H9 (cell line): Measurements from ENCODE around the gene DLEC1. TPM values are rescaled to one million over a fixed set of nuclear protein-coding genes. Genes with fewer than 3 reads are reported as not detected.

Experiments
- DNase-seq: peaks from one replicate; pipeline ENCODE4 v3.0.0-alpha.2; 2017
- H2AFZ ChIP-seq: one replicate; pipeline ENCODE4 v1.6.1; 2013; ENCODE audit warnings: mild to moderate bottlenecking, low read length, control low read depth, moderate library complexity
- H2AK5ac ChIP-seq: 2 replicates; pipeline ENCODE4 v1.6.1; 2013; ENCODE audit warnings: low read length, control low read depth, mixed read lengths; ENCODE audit not compliant: insufficient read length
- H2BK120ac ChIP-seq: one replicate; pipeline ENCODE4 v1.6.1; 2013; ENCODE audit warnings: low read depth, mild to moderate bottlenecking, low read length, control low read depth, inconsistent platforms; ENCODE audit not compliant: poor library complexity, severe bottlenecking
- H2BK12ac ChIP-seq: 2 replicates; pipeline ENCODE4 v1.6.1; 2013; ENCODE audit warnings: low read length, control low read depth, mixed read lengths, low read depth; ENCODE audit not compliant: insufficient read length
- H2BK15ac ChIP-seq: 2 replicates; pipeline ENCODE4 v1.6.1; 2013; ENCODE audit warnings: low read depth, low read length, control low read depth
- H2BK20ac ChIP-seq: one replicate; pipeline ENCODE4 v1.6.1; 2013; ENCODE audit warnings: low read depth, mild to moderate bottlenecking, low read length, control low read depth, inconsistent platforms; ENCODE audit not compliant: poor library complexity, severe bottlenecking
- H2BK5ac ChIP-seq: 2 replicates; pipeline ENCODE4 v1.6.1; 2013; ENCODE audit warnings: low read length, control low read depth, mixed read lengths; ENCODE audit not compliant: insufficient read length
- H3K14ac ChIP-seq: 2 replicates; pipeline ENCODE4 v1.6.1; 2013; ENCODE audit warnings: low read length, control low read depth; ENCODE audit not compliant: insufficient read depth
- H3K18ac ChIP-seq: 2 replicates; pipeline ENCODE4 v1.6.1; 2013; ENCODE audit warnings: low read depth, mild to moderate bottlenecking, mixed read lengths, low read length, control low read depth; ENCODE audit not compliant: insufficient read length
- H3K23ac ChIP-seq: 2 replicates; pipeline ENCODE4 v1.6.1; 2013; ENCODE audit warnings: low read length, control low read depth, mixed read lengths, low read depth; ENCODE audit not compliant: insufficient read length
- H3K23me2 ChIP-seq: 2 replicates; pipeline ENCODE4 v1.6.1; 2013; ENCODE audit warnings: low read depth, mild to moderate bottlenecking, mixed read lengths, low read length, control low read depth; ENCODE audit not compliant: insufficient read length, poor library complexity, severe bottlenecking
- H3K27ac ChIP-seq: 2 replicates; pipeline ENCODE4 v1.5.1; 2013; ENCODE audit warnings: low read length, control low read depth, mixed read lengths, low read depth; ENCODE audit not compliant: insufficient read length
- H3K27me3 ChIP-seq: 2 replicates; pipeline ENCODE4 v1.6.1; 2013; ENCODE audit warnings: low read length, control low read depth, inconsistent platforms; ENCODE audit not compliant: insufficient read depth
- H3K4ac ChIP-seq: 2 replicates; pipeline ENCODE4 v1.6.1; 2013; ENCODE audit warnings: low read depth, mild to moderate bottlenecking, control low read depth, inconsistent platforms, low read length, moderate library complexity
- H3K4me1 ChIP-seq: 2 replicates; pipeline ENCODE4 v1.6.1; 2013; ENCODE audit warnings: low read length, control low read depth, inconsistent platforms; ENCODE audit not compliant: insufficient read depth
- H3K4me2 ChIP-seq: 2 replicates; pipeline ENCODE4 v1.6.1; 2013; ENCODE audit warnings: low read length, control low read depth, mixed read lengths; ENCODE audit not compliant: insufficient read length, insufficient read depth
- H3K56ac ChIP-seq: 2 replicates; pipeline ENCODE4 v1.6.1; 2013; ENCODE audit warnings: low read depth, mild to moderate bottlenecking, mixed read lengths, low read length, control low read depth; ENCODE audit not compliant: insufficient read length
- H3K79me1 ChIP-seq: 2 replicates; pipeline ENCODE4 v1.6.1; 2013; ENCODE audit warnings: low read depth, mild to moderate bottlenecking, moderate library complexity, low read length, control low read depth, inconsistent platforms; ENCODE audit not compliant: insufficient read depth, poor library complexity, severe bottlenecking
- H3K79me2 ChIP-seq: 2 replicates; pipeline ENCODE4 v1.6.1; 2013; ENCODE audit warnings: low read length, control low read depth, inconsistent platforms; ENCODE audit not compliant: insufficient read depth
- H3K9ac ChIP-seq: 2 replicates; pipeline ENCODE4 v1.6.1; 2013; ENCODE audit warnings: low read length, control low read depth, mixed read lengths; ENCODE audit not compliant: insufficient read length; ENCODE audit errors: extremely low read depth
- H3K9me3 ChIP-seq: one replicate; pipeline ENCODE4 v1.6.1; 2013; ENCODE audit warnings: low read depth, low read length, inconsistent platforms; ENCODE audit not compliant: control insufficient read depth
- H3T11ph ChIP-seq: one replicate; pipeline ENCODE4 v1.6.1; 2013; ENCODE audit warnings: mild to moderate bottlenecking, low read length, control low read depth, inconsistent platforms
- H4K20me1 ChIP-seq: one replicate; pipeline ENCODE4 v1.6.1; 2013; ENCODE audit not compliant: control insufficient read depth, insufficient read length, insufficient read depth
- H4K5ac ChIP-seq: 2 replicates; pipeline ENCODE4 v1.6.1; 2013; ENCODE audit warnings: low read depth, mild to moderate bottlenecking, mixed read lengths, low read length, control low read depth; ENCODE audit not compliant: insufficient read length
- H4K8ac ChIP-seq: replicated peaks from 2 replicates; pipeline ENCODE4 v1.6.1; 2013; ENCODE audit warnings: low read length, control low read depth, mixed read lengths, low read depth; ENCODE audit not compliant: insufficient read length
- H4K91ac ChIP-seq: 2 replicates; pipeline ENCODE4 v1.6.1; 2013; ENCODE audit warnings: low read depth, mild to moderate bottlenecking, moderate library complexity, mixed read lengths, low read length, control low read depth; ENCODE audit not compliant: insufficient read length
- H3K27ac Mint-ChIP-seq, 3 experiments: 2 replicates in 2 of 3; 3 replicates in 1 of 3; pipeline ENCODE4 v1.8.0; 2020 to 2021; ENCODE audit warnings: mixed read lengths in 3 of 3, mild to moderate bottlenecking in 1 of 3, moderate library complexity in 1 of 3
- H3K27me3 Mint-ChIP-seq: 2 replicates; pipeline ENCODE4 v1.8.0; 2021; ENCODE audit warnings: low read depth, mild to moderate bottlenecking, moderate library complexity, mixed read lengths
- H3K36me3 Mint-ChIP-seq, 3 experiments: 2 replicates in 2 of 3; 3 replicates in 1 of 3; pipeline ENCODE4 v1.8.0; 2020 to 2021; ENCODE audit warnings: low read depth in 3 of 3, mixed read lengths in 3 of 3; ENCODE audit not compliant: insufficient read depth in 1 of 3
- H3K4me1 Mint-ChIP-seq, 2 experiments: 2 replicates each; pipeline ENCODE4 v1.8.0; 2020; ENCODE audit warnings: mixed read lengths in 2 of 2
- H3K4me3 Mint-ChIP-seq, 2 experiments: 2 replicates in 1 of 2; 3 replicates in 1 of 2; pipeline ENCODE4 v1.8.0; 2020 to 2021; ENCODE audit warnings: mild to moderate bottlenecking in 2 of 2, mixed read lengths in 2 of 2, moderate library complexity in 1 of 2
- H3K9me3 Mint-ChIP-seq, 2 experiments: 2 replicates in 1 of 2; 3 replicates in 1 of 2; pipeline ENCODE4 v1.8.0; 2020; ENCODE audit warnings: mild to moderate bottlenecking in 2 of 2, mixed read lengths in 2 of 2, moderate library complexity in 1 of 2
- WGBS: extraction: QIAGEN DNeasy Blood & Tissue Kit; methylation state at CpG from one replicate; pipeline ENCODE4 v1.1.7; 2013; ENCODE audit warnings: missing lambda C conversion rate, low lambda C conversion rate, mixed read lengths; ENCODE audit not compliant: insufficient read length; ENCODE audit errors: extremely low coverage; 5-methylcytosine and 5-hydroxymethylcytosine counted together
- total RNA-seq: library from RNA; stranded (reverse); gene quantifications from 2 replicates; pipeline ENCODE4 v1.2.1, GENCODE V29; 2021
- TF ChIP-seq, protein P1 (sequence below): fragments of 200-600 bp; sonication (generic); conservative IDR thresholded peaks from 3 replicates; pipeline ENCODE4 v1.8.0; 2021; ENCODE audit warnings: antibody characterized with exemption, mild to moderate bottlenecking

DLEC1 gene
- total RNA-seq, 1 experiment from 2014 or later, result 2.1 TPM

DNA sequence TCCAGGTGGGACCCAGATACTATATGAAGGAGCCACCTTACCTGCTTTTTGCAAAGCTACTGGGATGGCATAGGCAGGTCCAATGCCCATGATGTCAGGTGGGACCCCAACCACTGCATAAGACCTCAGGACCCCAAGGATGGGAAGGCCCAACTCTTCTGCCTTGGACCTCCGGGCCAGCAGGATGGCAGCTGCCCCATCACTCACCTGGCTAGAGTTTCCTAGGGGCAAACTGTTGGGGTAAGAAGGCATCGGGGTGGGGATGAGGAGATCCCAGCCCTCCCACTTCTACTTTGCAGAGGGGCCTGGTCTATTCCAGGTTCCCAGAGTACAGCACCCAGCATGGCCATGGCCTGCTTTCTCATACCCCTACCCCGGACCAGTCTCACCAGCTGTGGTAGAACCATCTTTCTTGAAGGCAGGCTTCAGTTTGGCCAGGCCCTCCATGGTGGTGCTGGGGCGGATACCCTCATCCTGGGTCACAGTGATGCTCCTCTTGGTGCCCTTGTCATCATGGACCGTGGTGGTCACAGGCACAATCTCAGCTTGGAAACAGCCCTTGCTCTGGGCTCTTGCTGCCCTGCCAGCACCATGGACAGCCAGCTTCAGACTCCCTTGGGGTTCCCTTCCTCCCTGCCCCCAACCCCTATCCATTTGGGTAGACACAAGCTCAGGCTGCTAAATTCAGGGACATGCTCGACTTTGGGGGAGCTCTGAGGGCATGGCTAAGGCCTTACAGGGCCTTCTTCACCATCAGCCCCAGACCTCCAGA is 87.3 kb downstream of the DLEC1 start:
- Histone ChIP-seq H3K4me2 (no peak overlapping the region), H3K4me1 (no peaks in the 10 kb centered on the region), H4K8ac (no peak overlapping the region), H2AFZ (no peak overlapping the region), H3K23me2 (no peaks in the 10 kb centered on the region), H3K79me1 (no peaks in the 10 kb centered on the region), H4K5ac (no peak overlapping the region), H3K9me3 (no peaks in the 10 kb centered on the region), H2BK15ac (no peak overlapping the region), H3K79me2 (no peaks in the 10 kb centered on the region), H3K27me3 (no peaks in the 10 kb centered on the region), H3K14ac (no peak overlapping the region), H2BK5ac (no peak overlapping the region), H2BK120ac (no peak overlapping the region), H4K20me1 (no peaks in the 10 kb centered on the region), H3K23ac (no peak overlapping the region), H3K27ac (no peak overlapping the region), H3T11ph (no peak overlapping the region), H2BK20ac (no peak overlapping the region), H3K18ac (no peak overlapping the region), H2AK5ac (no peak overlapping the region), H3K56ac (no peak overlapping the region), H3K9ac (no peak overlapping the region), H4K91ac (no peak overlapping the region), H3K4ac (no peak overlapping the region), H2BK12ac (no peak overlapping the region)
- no peaks in the 10 kb centered on the region for H3K9me3 Mint-ChIP-seq
- no peak overlapping the region for H3K27ac Mint-ChIP-seq
- TF ChIP-seq, protein P1, sequence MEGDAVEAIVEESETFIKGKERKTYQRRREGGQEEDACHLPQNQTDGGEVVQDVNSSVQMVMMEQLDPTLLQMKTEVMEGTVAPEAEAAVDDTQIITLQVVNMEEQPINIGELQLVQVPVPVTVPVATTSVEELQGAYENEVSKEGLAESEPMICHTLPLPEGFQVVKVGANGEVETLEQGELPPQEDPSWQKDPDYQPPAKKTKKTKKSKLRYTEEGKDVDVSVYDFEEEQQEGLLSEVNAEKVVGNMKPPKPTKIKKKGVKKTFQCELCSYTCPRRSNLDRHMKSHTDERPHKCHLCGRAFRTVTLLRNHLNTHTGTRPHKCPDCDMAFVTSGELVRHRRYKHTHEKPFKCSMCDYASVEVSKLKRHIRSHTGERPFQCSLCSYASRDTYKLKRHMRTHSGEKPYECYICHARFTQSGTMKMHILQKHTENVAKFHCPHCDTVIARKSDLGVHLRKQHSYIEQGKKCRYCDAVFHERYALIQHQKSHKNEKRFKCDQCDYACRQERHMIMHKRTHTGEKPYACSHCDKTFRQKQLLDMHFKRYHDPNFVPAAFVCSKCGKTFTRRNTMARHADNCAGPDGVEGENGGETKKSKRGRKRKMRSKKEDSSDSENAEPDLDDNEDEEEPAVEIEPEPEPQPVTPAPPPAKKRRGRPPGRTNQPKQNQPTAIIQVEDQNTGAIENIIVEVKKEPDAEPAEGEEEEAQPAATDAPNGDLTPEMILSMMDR, result no peak
- H3K36me3 Mint-ChIP-seq, result peaks cover 56 to 86% (median 75%) of the 10 kb centered on the region in 3 experiments
- no peak overlapping the region for H3K4me3 Mint-ChIP-seq
- H3K4me1 Mint-ChIP-seq, result no peaks in the 10 kb centered on the region
- DNase-seq, result no peak
- H3K27me3 Mint-ChIP-seq, result no peaks in the 10 kb centered on the region
- no CpG with 5 or more reads among the region's 6 CpGs for WGBS
